Stomach (tissue), 4 donors: Measurements from ENCODE around the gene GNG7.

Experiments
- POLR2AphosphoS5 ChIP-seq, 3 donors: sonication (generic); formaldehyde crosslinking; IDR thresholded peaks; one replicate each; pipeline ENCODE4 v1.6.1; 2016; ENCODE audit warnings: antibody characterized with exemption in 3 of 3
- TF ChIP-seq, protein P1 (sequence below), 7 experiments: fragments of 450-650 bp in 4 of 7; fragments of 200-600 bp in 3 of 7; sonication (generic) in 3 of 7; IDR thresholded peaks; one replicate each; pipeline ENCODE4 v1.5.1; 2016 to 2019; ENCODE audit warnings: antibody characterized with exemption in 7 of 7, control low read depth in 2 of 7, mild to moderate bottlenecking in 1 of 7

DNA sequence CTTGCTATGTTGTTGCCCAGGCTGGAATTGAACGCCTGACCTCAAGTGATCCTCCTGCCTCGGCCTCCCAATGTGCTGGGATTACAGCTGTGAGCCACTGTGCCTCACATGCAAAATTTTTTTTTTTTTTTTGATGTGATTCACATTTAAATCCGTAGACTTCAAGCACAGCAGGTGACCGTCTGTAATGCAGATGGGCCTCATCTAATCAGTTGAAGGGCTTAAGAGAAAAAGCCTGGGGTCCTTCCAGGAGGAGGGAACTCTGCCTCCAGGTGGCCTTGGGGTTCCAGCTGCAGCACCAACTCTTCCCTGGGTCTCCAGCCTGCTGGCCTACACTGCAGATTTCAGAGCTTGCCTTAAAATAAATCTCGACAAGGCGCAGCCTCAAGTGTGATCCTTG is 183.0 kb downstream of the GNG7 start:
- TF ChIP-seq, protein P1, sequence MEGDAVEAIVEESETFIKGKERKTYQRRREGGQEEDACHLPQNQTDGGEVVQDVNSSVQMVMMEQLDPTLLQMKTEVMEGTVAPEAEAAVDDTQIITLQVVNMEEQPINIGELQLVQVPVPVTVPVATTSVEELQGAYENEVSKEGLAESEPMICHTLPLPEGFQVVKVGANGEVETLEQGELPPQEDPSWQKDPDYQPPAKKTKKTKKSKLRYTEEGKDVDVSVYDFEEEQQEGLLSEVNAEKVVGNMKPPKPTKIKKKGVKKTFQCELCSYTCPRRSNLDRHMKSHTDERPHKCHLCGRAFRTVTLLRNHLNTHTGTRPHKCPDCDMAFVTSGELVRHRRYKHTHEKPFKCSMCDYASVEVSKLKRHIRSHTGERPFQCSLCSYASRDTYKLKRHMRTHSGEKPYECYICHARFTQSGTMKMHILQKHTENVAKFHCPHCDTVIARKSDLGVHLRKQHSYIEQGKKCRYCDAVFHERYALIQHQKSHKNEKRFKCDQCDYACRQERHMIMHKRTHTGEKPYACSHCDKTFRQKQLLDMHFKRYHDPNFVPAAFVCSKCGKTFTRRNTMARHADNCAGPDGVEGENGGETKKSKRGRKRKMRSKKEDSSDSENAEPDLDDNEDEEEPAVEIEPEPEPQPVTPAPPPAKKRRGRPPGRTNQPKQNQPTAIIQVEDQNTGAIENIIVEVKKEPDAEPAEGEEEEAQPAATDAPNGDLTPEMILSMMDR (IDR thresholded peaks at IDR 0.05) = no peak
- TF ChIP-seq POLR2AphosphoS5 (IDR thresholded peaks at IDR 0.05) = no peak
